Measurements from ENCODE around the gene POP7. TPM values are rescaled to one million over a fixed set of nuclear protein-coding genes. Genes with fewer than 3 reads are reported as not detected.
"Not testable (repeated sequence)": the region's sequence is repeated elsewhere in the genome, so short reads cannot be mapped to it uniquely, and the experiment has no call there.

The POP7 gene
- total and polyA plus RNA-seq, 2 of the 4 experiments (the other 2 are of a cell fraction), result 14.9 to 38.0 TPM

DNA sequence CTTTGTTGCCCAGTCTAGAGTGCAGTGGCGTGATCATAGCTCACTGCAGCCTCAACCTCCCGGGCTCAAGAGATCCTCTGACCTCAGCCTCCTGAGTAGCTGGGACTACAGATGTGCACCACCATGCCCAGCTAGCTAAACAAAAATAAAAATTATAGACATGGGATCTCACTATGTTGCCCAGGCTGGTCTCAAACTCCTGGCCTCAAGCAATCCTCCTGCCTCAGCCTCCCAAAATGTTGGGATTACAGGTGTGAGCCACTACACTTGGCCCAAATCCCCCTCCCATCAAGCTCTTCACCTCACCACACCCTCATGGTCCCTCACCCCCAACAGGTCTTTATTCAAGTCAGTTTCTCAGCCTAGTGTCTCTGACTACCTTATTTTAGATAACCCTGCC, 11.2 kb downstream of the POP7 start:
- H2AFZ ChIP-seq (replicated peaks; ENCODE audit: low read length, poor library complexity); H3K23ac ChIP-seq (ENCODE audit: low read depth, low read length); H3K9ac ChIP-seq (ENCODE audit: low read depth, low read length); BruUV-seq (replicated peaks); H3K4ac ChIP-seq (ENCODE audit: low read depth, low read length); H4K20me1 ChIP-seq (ENCODE audit: insufficient read depth, low read length); H2BK5ac ChIP-seq (ENCODE audit: low read depth, low read length, poor library complexity, severe bottlenecking); DNase-seq; H3K79me1 ChIP-seq (ENCODE audit: low read depth in 1 of 2, low read length in 2 of 2); H4K8ac ChIP-seq (ENCODE audit: low read depth in 2 of 2, low read length in 2 of 2); H2BK20ac ChIP-seq (ENCODE audit: low read depth, low read length); H3K4me2 ChIP-seq (ENCODE audit: low read depth, low read length); POLR2A ChIA-PET (ENCODE audit: unreplicated experiment); ATAC-seq (ENCODE audit: low read depth); H4K91ac ChIP-seq (ENCODE audit: insufficient read depth, low read depth, low read length); H3K9me1 ChIP-seq (ENCODE audit: insufficient read depth, low read length); intact Hi-C loops (cut with micrococcal nuclease); H2BK15ac ChIP-seq (ENCODE audit: low read depth, low read length); dilution Hi-C loops (cut with HindIII; ENCODE audit: low sequenced_read_pairs, unreplicated experiment); H3K18ac ChIP-seq (ENCODE audit: low read depth, low read length); H3K4me3 ChIP-seq (ENCODE audit: insufficient read depth, low read depth, low read length); H3K4me1 ChIP-seq (ENCODE audit: control insufficient read depth, insufficient read depth, low read length); H3K36me3 ChIP-seq (ENCODE audit: control insufficient read depth, insufficient read depth, low read length); H2AK5ac ChIP-seq (ENCODE audit: low read depth, low read length); H3K9me3 ChIP-seq (ENCODE audit: control insufficient read depth, insufficient read depth, low read length); H3K56ac ChIP-seq (ENCODE audit: extremely low read depth, insufficient read depth, low read length); H2AK9ac ChIP-seq (replicated peaks; ENCODE audit: low read depth, low read length, poor library complexity); H3K27ac ChIP-seq (ENCODE audit: insufficient read depth, low read length); H2BK120ac ChIP-seq (ENCODE audit: low read depth, low read length); H3K14ac ChIP-seq (replicated peaks; ENCODE audit: low read depth, low read length); H4K5ac ChIP-seq (ENCODE audit: low read depth, low read length): not testable (repeated sequence)
- 79% methylated on average over 2 of the region's 2 CpGs; no CpG with 5 or more reads in 1 of the 2 experiments for WGBS, 2 experiments (ENCODE audit: extremely low coverage in 2 of 2, insufficient read length in 1 of 2)
- CTCF ChIA-PET, result interaction anchor here (0.8 kb wide), 1 partner anchor 9 kb away, joined by 3 read pairs; no protein-coding TSS in a partner anchor
- H3K27me3 ChIP-seq (ENCODE audit: control insufficient read depth, insufficient read depth, low read length), result peaks cover 37% of the 10 kb centered on the region
- in situ Hi-C loops (cut with MboI; ENCODE audit: low sequenced_read_pairs), result loop anchor here (25.0 kb wide), 1 partner anchor 345 kb away; no protein-coding TSS in a partner anchor

Data from IMR-90 (cell line).